GM19463 (cell line): Measurements from ENCODE around the gene TCHP.
"Not testable (repeated sequence)": the region's sequence is repeated elsewhere in the genome, so short reads cannot be mapped to it uniquely, and the experiment has no call there.

Experiments used
- ATAC-seq: cut with Tn5 transposase; IDR thresholded peaks from one replicate; pipeline ENCODE4 v1.9.1; 2021; ENCODE audit warnings: mild to moderate bottlenecking, moderate library complexity; ENCODE audit not compliant: unreplicated experiment

The TCHP gene

DNA sequence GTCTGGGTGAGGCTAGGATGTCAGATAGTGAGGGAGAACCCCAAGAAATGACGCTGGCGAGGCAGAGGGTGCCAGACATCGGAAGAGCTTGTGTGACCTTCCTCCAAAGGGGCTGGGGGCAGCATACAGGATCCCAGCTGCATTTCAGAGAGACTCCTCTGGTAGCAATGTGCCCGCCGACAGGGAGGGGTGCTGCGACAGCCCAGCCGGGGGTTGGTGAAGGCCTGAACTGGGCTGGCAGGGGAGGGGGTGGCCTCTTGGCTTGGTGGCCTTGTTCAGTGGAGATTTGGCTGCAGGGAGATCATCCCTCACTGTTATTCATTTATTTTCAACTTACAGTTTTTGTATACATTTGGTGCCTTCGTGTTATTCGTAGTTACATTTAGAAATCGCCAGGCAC, 5.2 kb downstream of the TCHP start:
- no peak for ATAC-seq

DNA sequence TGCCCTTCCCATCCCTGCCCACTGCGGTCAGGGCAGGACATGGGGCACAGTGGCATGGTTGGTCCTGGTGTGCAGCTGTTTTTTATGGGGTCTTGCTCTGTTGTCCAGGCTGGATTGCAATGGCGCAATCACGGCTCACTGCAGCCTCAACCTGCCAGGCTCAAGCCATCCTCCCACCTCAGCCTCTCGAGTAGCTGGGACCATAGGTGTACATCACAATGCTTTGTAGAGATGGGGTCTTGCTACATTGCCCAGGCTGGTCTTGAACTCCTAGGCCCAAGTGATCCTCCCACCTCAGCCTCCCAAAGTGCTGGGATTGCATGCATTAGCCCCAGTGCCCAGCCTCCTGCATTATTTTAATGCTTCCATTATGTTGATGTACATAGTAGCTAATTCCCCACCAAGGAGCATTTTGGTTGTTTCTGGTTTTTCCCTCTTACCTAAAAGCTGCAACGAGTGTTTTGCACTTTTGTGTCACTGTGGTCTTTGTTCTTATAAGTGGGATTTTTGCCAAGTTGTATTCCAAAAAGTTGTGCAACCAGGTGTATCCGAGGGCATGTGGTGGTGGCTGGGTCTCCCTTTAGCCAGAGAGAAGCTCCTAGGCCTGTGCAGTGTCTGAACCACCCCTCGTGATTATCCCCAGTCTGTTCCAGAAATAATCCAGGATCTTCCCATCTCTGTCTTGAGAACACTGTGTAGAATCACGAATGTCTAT, 10.3 kb downstream of the TCHP start:
- ATAC-seq = no peak

DNA sequence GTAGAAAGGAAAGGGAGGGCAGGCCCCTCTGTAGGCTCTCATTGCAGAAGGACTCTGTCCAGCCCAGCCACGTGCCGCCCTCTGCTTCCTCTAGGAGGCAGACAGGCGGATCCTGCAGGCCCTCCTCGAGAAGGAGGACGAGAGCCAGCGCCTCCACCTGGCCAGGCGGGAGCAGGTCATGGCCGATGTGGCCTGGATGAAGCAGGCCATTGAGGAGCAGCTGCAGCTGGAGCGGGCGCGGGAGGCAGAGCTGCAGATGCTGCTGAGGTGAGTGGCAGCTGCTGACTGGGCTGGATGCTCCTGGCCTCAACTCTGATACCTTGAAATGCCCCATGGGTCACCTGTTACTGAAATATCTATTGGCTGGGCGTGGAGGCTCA, 10.9 kb downstream of the TCHP start:
- ATAC-seq = no peak

DNA sequence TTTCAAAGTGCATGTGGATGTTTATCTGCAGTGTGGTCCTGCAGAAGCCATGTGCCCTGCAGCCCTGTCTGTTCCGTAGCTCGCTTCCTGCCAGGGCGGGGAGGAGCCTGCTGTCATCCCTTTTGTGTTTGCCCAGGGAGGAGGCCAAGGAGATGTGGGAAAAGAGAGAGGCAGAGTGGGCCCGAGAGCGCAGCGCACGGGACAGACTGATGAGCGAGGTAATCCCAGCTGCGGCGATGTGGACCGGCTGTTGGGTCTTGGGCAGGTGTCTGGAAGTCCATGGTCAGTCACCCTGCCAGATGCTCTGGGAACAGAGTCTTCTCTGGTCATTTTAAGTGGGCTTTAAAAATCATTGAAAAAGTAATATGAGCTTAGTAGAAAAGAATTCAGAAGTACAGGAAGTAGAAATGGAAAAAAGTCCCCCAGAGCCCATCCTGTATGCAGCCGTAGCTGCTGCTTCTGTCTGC, 12.8 kb downstream of the TCHP start:
- ATAC-seq = no peak

DNA sequence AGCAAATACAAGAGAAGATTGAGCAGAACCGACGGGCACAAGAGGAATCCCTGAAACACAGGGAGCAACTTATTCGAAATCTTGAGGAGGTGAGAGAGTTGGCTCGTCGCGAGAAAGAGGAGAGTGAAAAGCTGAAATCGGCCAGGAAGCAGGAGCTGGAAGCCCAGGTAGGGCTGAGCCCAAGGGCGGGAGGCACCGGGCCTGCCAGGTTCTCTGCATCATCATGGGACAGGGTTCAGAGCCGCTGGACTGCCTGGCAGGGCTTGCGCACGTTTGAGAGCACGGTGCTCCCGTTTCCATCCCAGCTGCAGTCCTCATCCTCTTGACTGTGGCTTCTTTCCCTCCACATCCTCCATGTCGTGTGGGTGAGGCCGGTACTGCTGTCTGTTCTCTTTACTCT, 14.4 kb downstream of the TCHP start:
- no peak for ATAC-seq

DNA sequence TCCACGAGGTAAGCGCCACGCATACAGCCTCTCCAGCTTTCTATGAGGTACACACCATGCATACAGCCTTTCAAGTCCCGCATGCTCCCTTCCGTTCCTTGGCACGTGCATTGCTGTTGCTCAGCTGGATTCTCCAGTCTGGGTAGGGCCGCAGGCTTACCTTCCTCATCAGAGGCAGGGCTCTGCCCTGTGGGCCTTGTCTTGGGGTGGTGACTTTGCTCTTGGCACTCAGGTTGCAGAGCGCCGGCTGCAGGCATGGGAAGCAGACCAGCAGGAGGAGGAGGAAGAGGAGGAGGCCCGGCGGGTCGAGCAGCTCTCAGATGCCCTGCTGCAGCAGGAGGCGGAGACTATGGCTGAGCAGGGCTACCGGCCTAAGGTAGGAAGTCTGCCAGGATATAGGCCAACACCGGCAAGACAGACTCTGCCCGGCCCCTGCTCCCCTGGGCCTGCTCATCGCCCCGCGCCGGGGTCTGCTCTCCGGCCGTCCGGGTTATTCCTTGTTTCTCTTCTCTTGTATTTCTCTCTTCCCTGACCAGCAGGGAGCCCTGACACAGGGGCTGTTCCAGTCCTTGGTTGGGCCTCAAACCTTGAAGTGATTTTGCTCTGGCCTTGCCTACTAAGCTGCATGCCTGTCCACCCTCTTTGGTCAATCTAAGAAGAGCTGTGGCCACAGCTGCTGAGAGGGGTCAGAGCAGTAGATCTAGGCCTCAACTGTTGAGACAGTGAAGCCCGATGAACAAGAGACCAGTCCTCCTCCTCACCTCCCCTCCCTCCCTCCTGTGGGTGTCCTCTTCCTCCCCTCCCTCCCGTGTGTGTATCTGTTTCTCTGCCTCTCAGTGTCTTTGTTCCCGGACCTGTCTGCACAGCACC, 15.3 kb downstream of the TCHP start:
- ATAC-seq = no peak

DNA sequence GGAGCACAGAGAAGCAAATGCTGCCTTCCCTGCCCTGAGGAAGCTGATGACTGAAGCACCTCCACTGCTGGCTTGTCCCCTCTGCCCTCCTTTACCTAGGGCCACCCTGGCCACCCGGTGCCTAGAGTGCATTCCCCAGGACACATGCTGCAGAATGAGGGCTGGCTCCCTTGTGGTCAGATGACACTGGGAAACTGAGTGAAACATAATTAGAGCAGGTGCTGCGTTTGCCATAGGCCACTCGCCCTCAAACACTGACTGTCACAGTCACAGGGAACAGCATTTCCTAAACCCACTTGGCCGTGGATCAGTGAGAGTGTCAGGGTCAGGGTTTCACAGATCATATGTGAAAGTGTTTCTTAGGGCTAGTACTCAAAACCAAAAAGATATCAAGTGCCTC, 16.0 kb downstream of the TCHP start:
- no peak for ATAC-seq

DNA sequence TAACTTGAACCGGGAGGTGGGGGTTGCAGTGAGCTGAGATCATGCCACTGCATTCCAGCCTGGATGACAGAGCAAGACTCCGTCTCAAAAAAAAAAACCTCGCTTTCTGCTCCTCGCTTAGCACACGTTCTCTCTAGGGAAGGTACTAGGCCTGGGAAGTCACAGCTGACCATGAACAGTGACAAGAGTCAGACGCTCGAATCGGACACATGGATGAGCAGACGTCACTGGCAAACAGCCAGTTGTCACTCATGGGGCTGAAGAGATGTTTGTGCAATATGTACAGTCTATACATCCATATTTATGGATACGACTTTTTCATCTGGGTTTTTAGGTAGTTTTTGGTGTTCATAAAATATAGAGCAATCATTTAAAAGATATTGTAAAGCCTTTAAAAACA, 19.4 kb downstream of the TCHP start:
- no peak for ATAC-seq

DNA sequence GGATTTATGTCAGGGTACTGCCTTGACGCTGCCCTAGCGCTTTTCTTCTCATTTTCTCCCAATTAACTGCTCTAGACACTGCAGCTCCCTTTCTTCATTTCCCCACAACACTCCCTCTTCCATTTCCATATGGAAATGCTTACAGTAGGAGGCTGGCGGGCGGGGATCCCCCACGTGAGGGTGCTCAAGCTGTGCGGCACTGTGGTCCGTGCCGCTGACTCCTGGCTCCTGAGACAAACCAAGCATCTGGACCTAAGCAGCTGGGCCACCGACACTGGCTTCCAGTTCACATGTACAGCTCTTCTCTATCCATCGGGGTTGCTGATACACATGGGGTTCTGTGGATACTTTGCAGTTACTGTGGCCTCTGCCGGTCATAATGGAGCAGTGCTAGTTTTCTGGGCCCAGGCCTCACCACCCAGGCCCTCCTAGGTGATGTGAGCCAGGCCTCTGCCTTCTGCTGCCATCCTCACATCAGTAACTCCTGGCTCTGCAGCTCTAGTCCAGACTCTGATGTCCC, 20.2 kb downstream of the TCHP start:
- no peak for ATAC-seq

DNA sequence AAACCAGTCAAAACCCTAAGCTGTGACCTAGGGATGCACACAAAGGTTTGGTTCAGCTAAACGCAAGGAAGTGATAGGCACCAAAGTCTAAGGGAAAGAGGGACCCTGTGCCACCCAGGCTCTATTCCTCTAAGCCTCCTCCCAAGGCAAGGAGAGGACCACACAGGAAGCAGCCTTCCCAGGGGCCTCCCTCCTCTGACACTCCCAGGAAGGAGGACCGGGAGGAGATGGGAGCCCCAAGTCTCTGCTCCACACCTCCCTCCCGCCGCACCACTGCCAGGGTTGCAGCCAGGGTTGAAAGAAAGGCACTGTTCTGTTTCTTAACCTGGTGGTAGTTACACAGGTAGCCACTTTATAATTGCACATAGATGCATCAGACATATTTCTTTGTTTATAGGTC, 21.9 kb downstream of the TCHP start:
- no peak for ATAC-seq

DNA sequence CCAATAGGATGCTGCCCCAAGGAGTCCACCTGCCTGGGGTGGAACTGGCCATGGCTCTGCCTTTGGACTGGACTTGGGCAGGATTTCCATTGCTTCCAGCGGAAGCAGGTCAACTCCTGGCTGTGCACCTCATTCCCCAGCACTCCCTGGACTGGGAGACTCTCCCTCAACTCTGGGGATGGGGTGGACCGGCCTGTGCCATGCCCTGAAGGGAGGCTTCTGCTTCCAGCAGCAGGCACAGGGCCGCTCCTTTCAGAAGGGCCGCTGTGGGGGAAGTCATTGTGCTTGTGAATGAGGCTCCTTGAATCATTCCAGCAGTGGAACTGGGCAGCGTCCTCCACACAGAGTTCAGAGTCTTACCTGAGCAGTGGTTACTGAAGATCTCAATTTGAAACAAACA, 23.0 kb downstream of the TCHP start:
- ATAC-seq = no peak

DNA sequence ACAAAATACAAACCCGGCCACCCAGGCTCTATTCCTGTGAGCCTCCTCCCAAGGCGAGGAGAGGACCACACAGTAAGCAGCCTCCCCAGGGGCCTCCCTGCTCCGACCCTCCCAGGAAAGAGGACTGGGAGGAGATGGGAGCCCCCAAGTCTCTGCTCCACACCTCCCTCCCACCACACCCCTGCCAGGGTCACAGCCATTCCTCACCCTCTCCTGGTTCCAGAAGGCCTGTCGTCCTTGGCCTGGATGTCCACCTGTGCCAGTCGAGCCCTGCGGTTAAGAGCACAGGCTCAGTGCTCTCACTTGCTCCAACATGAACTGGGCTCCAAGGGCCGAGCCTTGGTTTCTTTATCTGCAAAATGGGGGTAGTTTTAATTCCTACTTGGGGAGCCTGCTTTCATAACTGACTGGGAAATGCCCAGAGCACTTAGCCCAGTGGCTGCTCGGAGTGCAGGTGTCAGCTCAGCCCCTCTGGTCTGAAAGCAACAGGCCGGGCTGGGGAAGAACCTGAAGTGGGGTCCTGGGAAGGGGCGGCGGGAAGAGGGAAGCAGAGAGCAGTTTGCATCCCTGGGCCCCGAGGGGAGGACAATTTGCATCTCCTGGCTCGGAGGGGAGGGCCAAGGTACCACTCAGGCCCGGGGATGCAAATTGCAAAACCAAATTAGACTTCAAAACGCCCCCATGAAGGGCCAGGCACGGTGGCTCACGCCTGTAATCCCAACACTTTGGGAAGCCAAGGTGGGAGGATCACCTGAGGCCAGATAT, 23.6 kb downstream of the TCHP start:
- no peak for ATAC-seq

DNA sequence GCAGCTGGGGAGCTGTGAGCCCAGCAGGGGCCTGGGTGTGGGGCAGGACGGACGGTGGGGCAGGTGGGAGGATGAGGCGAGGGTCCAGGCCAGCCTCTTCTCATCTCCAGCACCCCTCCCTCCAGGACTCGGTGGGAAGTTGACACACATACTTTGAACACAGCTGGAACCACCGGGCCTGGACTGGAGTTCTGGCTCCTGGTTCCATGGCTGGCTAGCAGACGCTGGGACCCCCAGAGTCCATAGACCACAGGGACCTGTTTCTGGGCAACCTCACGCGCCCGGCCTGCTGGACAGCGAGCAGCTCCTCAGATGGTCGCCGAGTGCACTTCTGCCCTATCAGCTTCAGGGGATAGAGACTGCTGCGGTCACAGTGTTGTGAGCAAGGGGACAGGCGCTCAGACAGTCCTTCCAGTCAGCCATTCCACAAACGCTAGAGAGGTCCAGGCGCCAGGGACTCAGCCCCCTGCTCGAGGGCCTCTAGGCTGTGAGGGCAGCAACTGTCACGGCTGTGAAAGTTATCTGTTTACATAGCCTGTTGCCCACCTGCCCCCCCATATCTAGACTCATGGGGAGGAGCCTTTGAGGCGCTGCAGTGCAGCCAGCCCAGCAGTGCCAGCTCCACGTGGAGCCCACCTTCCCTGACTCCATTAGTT, 25.2 kb downstream of the TCHP start:
- ATAC-seq = no peak

DNA sequence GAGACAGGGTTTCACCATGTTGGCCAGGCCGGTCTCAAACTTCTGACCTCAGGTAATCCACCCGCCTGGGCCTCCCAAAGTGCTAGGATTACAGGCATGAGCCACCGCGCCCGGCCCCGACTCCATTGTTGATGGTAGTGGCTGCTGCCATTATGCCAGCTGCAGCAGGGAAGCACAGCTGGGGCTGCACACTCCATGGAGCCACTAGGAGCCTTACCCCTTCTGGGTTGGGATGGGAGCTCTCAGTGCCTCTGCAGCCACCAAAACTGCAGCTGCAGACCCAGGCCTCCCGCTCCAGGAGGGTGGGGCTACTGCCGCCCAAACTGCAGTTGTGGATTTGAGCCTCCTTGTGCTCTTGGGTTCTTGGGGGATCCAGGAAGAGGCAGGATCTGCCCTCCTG, 25.9 kb downstream of the TCHP start:
- no peak for ATAC-seq

DNA sequence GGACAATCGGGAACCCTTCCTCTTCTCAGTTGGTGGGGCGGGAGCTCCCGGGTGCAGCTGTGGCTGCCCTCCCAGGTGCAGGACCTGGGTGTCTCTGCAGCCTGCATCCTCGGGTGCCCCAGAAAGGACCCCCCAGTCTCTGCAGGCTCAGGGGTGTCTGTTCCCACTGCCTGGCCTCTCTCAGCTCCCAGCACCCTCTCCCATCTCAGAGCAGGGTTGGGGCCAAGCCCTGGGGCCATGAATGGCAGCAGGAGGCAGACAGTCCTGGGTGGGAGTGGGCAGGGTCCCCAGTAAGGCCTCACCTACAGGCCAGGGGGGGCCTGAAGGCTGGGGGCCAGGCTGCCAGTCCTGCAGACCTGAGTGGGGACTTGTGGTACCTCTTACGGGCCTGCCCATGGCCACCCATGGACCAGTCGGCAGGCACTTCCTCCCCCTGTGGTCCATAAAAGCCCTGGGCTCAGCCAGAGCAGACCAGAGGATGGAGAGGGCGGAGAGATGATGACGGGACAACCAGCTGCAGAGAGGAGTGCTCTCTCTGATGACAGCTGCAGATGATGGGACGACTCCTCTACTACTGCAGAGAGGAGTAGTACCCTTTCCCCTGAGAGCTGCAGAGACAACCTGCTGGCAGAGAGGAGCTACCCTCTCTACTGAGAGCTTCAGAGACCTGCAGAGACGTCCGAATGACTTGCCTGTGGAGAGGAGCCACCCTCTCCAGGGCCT, 26.6 kb downstream of the TCHP start:
- ATAC-seq = no peak

DNA sequence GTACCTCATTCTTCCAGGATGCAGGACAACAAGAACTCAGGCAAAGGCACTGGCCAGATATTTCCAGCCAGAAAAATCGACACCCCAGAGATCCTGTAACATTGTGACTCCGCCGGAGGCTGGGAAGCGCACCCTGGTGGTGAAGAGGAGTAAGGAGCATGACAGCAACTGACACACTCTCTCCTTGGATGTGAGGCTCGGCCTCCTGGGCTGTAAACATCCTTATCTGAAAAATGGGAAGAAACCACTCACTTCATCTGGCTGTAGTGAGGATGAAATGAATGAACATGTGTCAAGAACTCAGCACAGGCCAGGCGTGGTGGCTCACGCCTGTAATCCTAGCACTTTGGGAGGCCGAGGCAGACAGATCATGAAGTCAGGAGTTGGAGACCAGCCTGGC, 27.5 kb downstream of the TCHP start:
- no peak for ATAC-seq

DNA sequence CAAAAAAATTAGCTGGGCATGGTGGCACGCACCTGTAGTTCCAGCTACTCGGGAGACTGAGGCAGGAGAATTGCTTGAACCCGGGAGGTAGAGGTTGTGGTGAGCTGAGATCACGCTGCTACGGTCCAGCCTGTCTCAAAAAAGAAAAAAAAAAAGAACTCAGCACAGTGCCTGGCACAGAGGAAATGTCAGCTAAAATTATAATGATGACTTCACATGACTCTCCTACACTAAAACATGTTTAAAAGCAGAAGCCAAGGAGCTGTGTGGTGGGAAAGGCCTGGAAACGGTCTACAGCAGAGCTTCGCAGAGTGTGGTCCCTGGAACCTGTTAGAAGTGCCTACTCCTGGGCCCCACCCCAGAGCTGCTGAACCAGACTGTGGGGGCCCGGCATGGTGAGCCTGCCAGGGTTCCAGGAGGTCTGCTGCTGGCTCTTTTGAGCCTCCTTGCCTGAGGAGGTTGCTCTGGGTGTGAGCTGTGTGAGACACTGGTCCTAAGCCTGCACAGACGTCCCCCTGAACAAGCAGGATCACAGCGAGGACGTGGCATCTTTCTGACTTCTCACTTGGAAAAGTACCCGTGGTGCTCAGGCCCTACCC, 28.1 kb downstream of the TCHP start:
- no peak for ATAC-seq

DNA sequence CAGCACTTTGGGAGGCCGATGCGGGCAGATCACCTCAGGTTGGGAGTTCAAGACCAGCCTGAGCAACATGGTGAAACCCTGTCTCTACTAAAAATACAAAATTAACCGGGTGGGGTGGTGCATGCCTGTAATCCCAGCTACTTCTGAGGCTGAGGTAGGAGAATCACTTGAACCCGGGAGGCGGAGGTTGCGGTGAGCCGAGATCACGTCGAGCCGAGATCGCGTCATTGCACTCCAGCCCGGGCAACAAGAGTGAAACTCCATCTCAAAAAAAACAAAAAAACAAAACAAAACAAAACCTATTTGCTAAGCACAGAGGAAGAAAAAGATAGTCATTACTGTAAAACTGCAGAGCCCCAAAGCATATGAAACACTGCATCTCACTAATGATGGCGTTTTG, 29.3 kb downstream of the TCHP start:
- not testable (repeated sequence) for ATAC-seq

DNA sequence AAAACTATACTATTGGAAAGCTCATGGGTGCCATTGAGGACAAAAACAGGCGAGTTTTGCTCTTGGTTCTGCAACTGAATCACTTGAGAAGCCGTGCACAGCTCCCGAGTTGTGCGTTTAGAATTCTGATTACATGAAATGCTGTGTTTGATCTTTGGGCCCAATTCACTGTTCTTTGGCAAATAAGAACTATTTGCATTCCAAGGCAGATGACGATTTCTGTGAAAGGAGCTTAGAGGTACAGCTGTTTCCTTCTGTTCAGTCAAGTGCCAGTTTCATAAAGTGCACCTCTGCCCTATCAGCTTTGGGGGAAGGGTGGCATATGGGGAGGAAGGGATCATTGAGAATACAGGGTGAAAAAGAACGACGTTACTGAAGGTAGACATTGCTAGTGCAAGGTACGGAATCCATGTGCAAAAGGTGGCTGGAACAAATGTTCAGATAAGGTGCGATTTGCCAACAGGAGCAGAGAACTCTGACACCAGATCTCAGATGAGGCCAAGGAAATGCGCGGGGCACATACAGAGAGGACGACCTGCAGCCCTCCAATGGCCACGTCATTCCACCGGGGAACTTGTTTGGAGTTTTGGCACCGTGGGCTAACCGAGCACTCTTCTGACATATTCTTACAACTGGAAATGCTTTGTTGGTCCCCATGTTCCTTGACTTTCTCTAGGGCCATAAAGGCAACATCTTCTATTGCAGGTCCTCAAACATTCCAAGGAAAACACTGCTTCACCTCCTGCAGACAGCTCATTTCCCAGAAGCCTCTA, 30.1 kb downstream of the TCHP start:
- ATAC-seq = no peak
